K562 (cell line): Measurements from ENCODE around the gene BHLHE40. TPM values are rescaled to one million over a fixed set of nuclear protein-coding genes. Genes with fewer than 3 reads are reported as not detected.

Experiments
- ADNP ChIP-seq: fragments of 200-800 bp; sonication (Bioruptor generic); IDR thresholded peaks from 2 replicates; pipeline ENCODE4 v1.6.1; 2016; ENCODE audit warnings: missing genetic modification characterization, missing compliant biosample characterization
- ARID4B ChIP-seq: sonication (generic); formaldehyde crosslinking; IDR thresholded peaks from 2 replicates; pipeline ENCODE4 v1.8.0; 2022; ENCODE audit warnings: mild to moderate bottlenecking, missing genetic modification reagents
- CREB5 ChIP-seq: fragments of 250-450 bp; sonication (Bioruptor Pico); IDR thresholded peaks from 2 replicates; pipeline ENCODE4 v1.5.0; 2020; ENCODE audit warnings: mild to moderate bottlenecking
- HSF4 ChIP-seq: fragments of 250-450 bp; sonication (Bioruptor Pico); IDR thresholded peaks from 2 replicates; pipeline ENCODE4 v2.1.2; 2022; ENCODE audit warnings: mild to moderate bottlenecking, moderate library complexity, borderline replicate concordance
- MBD2 ChIP-seq: sonication (generic); IDR thresholded peaks from 2 replicates; pipeline ENCODE4 v1.6.1; 2016; ENCODE audit warnings: low read depth, borderline replicate concordance
- MCM7 ChIP-seq, 2 experiments: fragments of 450-650 bp; IDR thresholded peaks; 2 replicates each; pipeline ENCODE4 v1.6.1; 2016 to 2018
- NR2F6 ChIP-seq: fragments of 450-650 bp; formaldehyde crosslinking; IDR thresholded peaks from 2 replicates; pipeline ENCODE4 v1.4.0; 2020; ENCODE audit warnings: mild to moderate bottlenecking
- PML ChIP-seq: IDR thresholded peaks from 2 replicates; pipeline ENCODE4 v1.6.1; 2012; ENCODE audit warnings: low read length, inconsistent platforms
- RBBP5 ChIP-seq: fragments of 200-600 bp; sonication (generic); IDR thresholded peaks from 2 replicates; pipeline ENCODE4 v1.6.1; 2012; ENCODE audit warnings: borderline replicate concordance, mild to moderate bottlenecking, low read length, control low read depth, inconsistent platforms; ENCODE audit not compliant: insufficient read depth, poor library complexity, severe bottlenecking
- SP2 ChIP-seq: IDR thresholded peaks from 2 replicates; pipeline ENCODE4 v1.6.1; 2011; ENCODE audit warnings: mild to moderate bottlenecking, low read depth, low read length, moderate library complexity; ENCODE audit not compliant: poor library complexity, severe bottlenecking; ENCODE audit errors: extremely low read depth
- SRSF1 ChIP-seq: fragments of 200-400 bp; formaldehyde crosslinking; IDR thresholded peaks from 2 replicates; pipeline ENCODE4 v1.6.1; 2017; ENCODE audit warnings: mild to moderate bottlenecking, low read depth, low read length, moderate library complexity
- TBP ChIP-seq: optimal IDR thresholded peaks from 2 replicates; pipeline ENCODE3; 2011; ENCODE audit warnings: low read depth, low read length, improper control_type of control experiment
- XRCC4 ChIP-seq: IDR thresholded peaks from one replicate; pipeline ENCODE4 v1.6.1; 2011; ENCODE audit not compliant: insufficient read depth, insufficient read length; ENCODE audit errors: extremely low read depth
- polyA plus RNA-seq, 8 experiments: library from polyadenylated mRNA; depleted of rRNA in 4 of 8; stranded (reverse) in 5 of 8; unstranded in 3 of 8; fragments of >200 nt; fragmentation: Nextera tagmentation in 2 of 8; fragmentation: Illumina TruSeq in 1 of 8; extraction: Ambion mirVana in 2 of 8; extraction: Trizol in 1 of 8; gene quantifications; 2 replicates each; pipeline versions ENCODE4 v1.2.1 to v1.2.3, GENCODE V29; 2011 to 2014; ENCODE audit warnings: inconsistent platforms in 1 of 8, missing spikeins in 1 of 8
- total RNA-seq, 7 experiments: library from RNA; depleted of rRNA in 6 of 7; stranded (reverse); fragments of >200 nt in 6 of 7; fragmentation: Illumina TruSeq in 2 of 7; extraction: Trizol in 2 of 7; gene quantifications; 2 replicates each; pipeline versions ENCODE4 v1.2.1 to v1.2.3, GENCODE V29; 2011 to 2021; ENCODE audit warnings: low replicate concordance in 1 of 7
- TF ChIP-seq, protein P1 (sequence below): fragments of 450-650 bp; formaldehyde crosslinking; IDR thresholded peaks from 2 replicates; pipeline ENCODE4 v1.4.0; 2022; ENCODE audit warnings: mild to moderate bottlenecking, moderate library complexity
- TF ChIP-seq, protein P2 (sequence below): fragments of 450-650 bp; IDR thresholded peaks from 2 replicates; pipeline ENCODE4 v1.6.1; 2016; ENCODE audit warnings: low read depth, mild to moderate bottlenecking, moderate library complexity

The BHLHE40 gene
- total and polyA plus RNA-seq, 9 of the 15 experiments (the other 6 are each of a cell fraction or from before 2014, with no cell fraction given) = 12.0 to 83.9 (median 31.4) TPM

DNA sequence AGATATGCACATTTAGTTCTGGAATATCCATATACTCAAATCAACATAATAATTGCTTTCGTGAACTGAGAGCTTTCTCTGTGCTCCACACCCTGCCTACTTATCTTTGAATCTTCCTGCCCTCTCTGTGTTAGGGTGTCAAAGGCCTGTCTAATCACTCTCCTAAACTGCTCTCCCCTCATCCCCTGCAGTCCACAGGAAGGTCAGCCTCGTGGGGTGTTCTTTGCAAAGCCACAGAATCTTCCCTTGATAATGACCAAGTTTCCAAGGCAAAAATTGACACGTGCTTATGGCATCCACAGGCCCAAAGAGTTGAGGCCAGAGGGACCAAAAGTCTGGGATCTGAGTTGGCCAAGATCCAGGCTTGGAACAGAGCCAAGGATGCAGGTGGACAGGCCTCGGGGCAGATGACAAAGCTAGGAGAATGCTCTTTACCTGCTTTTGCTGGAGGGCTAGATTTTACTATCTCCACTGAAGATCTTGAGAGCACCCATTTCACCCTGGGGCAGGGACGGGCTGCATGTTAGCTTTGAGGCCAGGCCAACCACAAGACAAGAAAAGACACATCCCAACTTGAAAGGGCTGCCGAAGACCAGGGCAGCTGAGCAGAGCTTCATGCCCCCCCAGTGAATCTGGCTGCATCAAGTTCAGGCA lies 20.4 kb downstream of the BHLHE40 start (continued):
- TF ChIP-seq ARID4B (CRISPR knock-in tag) (no peak), HSF4 (CRISPR knock-in tag) (no peak), ADNP (tag) (no peak), TBP (no peak), PML (no peak; the same call in 1 of the 2 replicates), MBD2 (peak; percentile 37; the same call in 1 of the 2 replicates), SRSF1 (no peak), NR2F6 (CRISPR knock-in tag) (no peak), CREB5 (CRISPR knock-in tag) (no peak), XRCC4 (no peak), RBBP5 (no peak), MCM7 (IDR thresholded peaks at IDR 0.05) (no peak), SP2 (no peak)
- TF ChIP-seq, protein P1, sequence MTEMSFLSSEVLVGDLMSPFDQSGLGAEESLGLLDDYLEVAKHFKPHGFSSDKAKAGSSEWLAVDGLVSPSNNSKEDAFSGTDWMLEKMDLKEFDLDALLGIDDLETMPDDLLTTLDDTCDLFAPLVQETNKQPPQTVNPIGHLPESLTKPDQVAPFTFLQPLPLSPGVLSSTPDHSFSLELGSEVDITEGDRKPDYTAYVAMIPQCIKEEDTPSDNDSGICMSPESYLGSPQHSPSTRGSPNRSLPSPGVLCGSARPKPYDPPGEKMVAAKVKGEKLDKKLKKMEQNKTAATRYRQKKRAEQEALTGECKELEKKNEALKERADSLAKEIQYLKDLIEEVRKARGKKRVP (CRISPR knock-in tag) = no peak
- TF ChIP-seq, protein P2, sequence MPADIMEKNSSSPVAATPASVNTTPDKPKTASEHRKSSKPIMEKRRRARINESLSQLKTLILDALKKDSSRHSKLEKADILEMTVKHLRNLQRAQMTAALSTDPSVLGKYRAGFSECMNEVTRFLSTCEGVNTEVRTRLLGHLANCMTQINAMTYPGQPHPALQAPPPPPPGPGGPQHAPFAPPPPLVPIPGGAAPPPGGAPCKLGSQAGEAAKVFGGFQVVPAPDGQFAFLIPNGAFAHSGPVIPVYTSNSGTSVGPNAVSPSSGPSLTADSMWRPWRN = 0 out of 2 replicates have a peak, but pooled peaks have one; percentile 29
